HG02870 (cell line): ENCODE data around the gene KIF13A.
"Not testable (repeated sequence)": the region's sequence is repeated elsewhere in the genome, so short reads cannot be mapped to it uniquely, and the experiment has no call there.

Experiments used
- ATAC-seq: cut with Tn5 transposase; IDR thresholded peaks from one replicate; pipeline ENCODE4 v1.9.1; 2021; ENCODE audit warnings: mild to moderate bottlenecking, moderate library complexity; ENCODE audit not compliant: unreplicated experiment

KIF13A gene

GRCh38 chr6:17878734-17879133 is 108.7 kb downstream of the KIF13A start:
- no peak for ATAC-seq

GRCh38 chr6:17877895-17878440 is 109.5 kb downstream of the KIF13A start:
- ATAC-seq = no peak

DNA sequence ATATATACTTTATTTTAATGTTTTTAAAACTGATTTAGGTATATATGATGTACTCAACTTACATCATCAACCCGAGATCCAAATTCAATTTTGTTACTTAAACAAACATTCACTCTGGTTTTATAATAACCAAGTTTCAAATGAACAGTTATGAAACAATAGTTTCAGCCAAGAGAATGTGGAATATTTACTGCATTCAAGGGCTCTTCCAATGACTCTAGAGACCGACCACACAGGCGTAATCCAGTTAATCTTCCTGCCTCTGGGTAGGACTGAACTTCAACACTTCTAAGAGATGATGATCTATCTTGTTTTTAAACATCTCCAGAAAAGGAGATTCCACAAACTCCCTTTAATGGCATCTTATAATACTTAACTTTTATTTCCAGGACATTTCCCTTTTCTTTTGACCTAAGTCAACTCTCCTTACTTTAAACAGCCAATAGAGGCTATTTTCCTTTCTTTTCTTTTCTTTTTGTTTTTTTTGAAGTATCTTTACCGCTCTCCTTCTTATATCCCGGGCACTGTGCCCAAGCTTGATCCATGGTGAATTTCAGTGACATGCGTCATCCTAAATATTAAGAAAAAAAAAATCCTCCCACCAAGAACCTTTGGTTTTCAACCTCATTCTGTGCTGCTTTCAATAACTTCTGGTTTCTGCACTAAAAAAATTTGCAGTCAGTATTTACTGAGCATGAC is 110.1 kb downstream of the KIF13A start:
- no peak for ATAC-seq

DNA sequence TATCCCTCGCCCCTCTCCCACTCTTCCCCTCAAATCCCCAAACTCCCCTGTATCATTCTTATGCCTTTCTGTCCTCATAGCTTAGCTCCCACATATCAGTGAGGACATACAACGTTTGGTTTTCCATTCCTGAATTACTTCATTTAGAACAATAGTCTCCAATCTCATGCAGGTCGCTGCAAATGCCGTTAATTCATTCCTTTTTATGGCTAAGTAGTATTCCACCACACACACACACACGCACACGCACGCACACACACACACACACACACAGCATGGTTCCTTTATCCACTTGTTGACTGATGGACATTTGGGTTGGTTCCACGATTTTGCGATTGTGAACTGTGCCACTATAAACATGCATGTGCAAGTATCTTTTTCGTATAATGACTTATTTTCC is 112.7 kb downstream of the KIF13A start:
- no peak for ATAC-seq

- no peak for ATAC-seq
Measured at GRCh38 chr6:17872908-17873307, 114.5 kb downstream of the KIF13A start.

DNA sequence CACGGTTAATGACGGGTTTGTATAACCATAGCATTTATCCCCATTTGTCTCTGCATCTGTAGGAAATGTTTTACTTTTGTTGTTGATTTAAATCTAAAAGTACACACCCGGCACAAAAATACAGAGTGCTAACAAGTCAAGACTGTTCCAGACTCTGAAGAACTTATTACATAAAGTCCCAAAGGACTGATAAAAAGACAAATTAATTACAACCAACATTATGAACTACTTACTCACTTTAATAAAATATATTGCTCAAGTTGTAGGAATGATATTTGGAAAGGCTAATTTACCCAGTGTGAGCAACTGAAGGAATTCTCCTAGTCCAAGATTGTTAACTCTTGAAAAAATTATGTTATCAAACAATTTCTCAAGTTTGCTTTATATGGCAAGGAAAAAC is 115.6 kb downstream of the KIF13A start:
- no peak for ATAC-seq

- no peak for ATAC-seq
Measured at GRCh38 chr6:17871189-17871519, 116.3 kb downstream of the KIF13A start.

- no peak for ATAC-seq
Measured at GRCh38 chr6:17870300-17871188, 116.9 kb downstream of the KIF13A start.

DNA sequence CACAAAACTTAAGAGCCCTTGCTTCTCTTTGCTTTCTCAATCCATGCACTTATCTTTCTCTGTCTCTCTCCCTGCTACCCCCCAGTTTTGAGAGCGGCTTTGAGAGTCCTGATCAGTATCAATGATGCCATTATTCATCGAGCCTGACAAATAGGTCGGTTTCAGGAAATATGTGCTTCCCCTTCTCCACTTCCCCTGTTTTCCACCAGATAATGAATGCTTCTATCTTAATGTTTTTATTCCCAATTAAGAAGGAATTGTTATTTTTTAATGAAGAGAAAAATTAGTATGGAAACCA is 117.7 kb downstream of the KIF13A start:
- no peak for ATAC-seq

DNA sequence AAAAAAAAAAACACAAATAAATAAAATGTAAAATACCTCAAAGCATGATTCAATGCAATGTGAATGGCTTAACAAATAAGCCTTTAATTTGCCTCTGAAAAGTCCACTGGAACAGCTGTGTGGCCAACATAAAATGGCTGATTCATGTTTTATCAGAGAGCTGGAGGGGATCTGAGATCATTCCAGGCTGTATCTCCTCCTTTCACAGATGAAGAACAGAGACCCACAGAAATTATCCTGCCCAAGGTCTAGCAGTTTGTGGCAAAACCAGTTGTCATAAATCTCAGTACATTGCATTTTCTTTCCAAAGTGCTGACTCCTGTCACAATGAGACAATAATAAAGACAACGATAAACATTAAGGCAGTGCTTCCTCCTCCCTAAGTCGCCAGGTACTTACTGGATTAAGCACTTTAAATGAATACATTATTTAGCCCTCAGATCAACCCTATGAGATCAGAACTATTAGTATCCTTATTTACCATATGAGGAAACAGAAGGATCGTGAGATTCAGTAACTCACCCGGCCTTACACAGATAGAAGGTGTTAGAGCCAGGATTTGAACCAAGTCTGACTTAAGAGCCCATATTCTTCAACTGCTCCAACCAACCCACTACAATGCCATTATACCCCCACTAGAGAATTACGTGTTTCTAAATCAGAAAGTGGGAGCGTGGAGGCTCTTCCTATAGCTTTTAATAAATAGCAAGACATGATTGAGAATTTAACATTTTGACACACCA is 118.3 kb downstream of the KIF13A start:
- ATAC-seq = no peak

GRCh38 chr6:17867880-17868279 is 119.6 kb downstream of the KIF13A start:
- no peak for ATAC-seq

DNA sequence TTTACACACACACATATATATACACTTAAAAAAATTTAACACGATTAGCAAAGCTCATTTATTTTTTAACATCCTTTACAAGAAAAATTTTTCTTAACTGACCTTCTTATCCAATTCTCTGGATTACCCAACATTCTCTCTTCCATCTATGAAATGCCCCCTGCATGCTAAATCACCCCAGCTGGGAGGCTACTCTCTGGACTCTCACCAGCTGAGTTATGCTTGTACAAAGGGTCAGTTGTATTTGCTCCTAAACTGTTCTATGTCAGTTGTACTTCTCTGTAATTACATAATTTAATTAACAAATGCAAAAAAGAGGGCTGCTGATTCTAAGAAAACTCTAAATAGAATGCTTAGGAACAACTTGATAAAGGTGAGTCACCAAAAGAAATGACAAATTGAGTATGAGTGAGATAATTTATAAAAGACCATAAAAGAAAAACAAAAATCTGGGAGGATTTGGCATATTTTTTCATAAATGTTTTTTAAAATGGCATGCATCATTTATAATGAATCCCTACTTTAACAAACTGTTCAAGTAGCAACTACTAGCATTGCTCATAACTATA is 120.5 kb downstream of the KIF13A start:
- no peak for ATAC-seq

- no peak for ATAC-seq
Measured at GRCh38 chr6:17865798-17866725, 121.4 kb downstream of the KIF13A start.

DNA sequence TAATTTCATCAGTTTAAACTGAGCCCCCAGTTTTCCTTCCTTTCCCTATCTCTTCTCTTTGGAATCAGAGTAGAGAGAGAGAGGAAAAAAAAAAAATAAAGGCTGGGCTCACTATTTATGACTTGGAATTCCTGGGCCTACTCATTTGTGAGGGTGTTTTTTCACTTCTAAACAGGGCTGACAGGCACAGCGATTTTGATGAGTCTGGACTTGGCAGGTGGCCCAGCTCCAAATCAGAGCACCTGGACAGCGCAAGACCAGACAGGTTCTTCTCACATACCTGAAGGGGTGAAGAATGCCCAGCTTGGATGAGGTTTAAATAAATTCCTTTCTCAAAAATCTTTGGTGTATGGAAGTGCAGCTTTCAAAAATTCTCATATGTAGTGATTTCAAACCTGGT is 122.2 kb downstream of the KIF13A start:
- no peak for ATAC-seq

DNA sequence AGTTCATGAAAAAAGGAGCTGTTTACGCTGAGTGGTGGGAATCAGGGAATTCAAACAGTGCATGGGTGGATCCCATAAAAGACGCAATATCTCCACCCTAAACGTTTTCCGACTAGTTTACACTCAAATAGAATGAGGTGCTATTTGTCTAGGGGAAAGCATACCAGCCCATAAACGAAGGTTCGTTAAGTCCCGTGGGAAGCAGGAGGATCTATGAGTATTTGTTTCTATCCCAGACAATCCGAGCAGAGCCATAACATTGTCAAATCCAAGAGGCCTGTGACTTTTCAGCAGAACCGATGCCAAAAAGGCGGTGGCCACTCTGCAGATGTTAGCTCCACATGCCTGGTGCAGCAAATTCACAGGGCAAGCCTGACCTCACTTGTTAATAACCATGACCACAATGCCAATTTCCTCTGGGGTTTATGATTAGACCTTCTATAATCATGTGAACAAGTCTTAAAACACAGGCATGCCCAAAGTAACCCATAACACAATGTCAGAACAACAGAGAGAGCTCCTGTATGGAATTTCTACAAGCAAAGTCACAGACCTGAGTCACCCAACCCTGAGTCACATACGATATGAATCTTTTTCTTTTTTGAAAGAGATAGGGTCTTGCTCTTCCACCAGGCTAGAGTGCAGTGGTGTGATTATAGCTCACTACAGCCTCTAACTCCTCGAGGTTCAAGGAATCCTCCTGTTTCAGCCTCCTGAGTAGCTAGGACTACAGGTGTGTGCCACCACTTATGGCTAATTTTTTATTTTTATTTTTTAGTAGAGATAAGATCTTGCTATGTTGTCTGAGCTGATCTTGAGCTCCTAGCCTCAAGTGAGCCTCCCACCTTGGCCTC is 123.3 kb downstream of the KIF13A start:
- ATAC-seq = no peak

DNA sequence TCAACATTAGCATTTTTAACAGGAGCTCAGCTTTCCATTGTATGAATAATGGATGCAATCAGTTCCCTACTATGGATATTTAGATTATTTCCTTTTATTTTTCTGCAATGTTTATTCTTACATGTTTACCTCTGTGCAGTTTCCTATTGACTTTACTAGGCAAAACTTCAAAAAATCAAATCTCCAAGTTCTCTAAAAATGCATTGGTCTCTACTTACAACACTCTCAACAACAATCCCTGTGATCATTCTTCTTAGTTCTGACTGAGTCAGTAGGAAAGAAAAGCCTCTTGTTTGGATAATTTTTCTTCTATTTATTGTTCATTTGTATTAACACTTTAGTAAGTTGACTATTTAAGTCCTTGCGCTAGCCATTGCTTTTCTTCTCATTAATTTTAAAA is 126.1 kb downstream of the KIF13A start:
- no peak for ATAC-seq

- no peak for ATAC-seq
Measured at GRCh38 chr6:17859846-17860245, 127.6 kb downstream of the KIF13A start.

DNA sequence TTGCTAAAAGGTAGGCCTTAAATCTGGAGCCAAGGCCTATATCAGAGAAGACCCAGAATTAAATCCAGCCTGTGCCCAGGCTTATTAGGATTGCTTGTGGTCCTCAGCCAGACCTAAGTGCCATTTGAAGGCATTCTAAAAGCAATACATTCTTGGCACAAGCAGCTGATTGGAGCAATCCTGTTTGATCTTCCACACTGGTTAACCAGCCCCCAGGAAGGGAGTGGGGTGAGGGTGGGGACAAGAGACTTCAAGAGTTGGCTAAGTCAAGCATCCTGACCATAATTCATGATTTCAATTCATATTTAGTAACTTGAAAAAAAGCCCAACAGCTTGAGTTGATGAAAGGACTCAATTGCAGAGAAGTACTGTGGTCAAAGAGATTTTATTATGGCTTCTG is 128.9 kb downstream of the KIF13A start:
- no peak for ATAC-seq

GRCh38 chr6:17857188-17857587 is 130.2 kb downstream of the KIF13A start:
- ATAC-seq = not testable (repeated sequence)
